Endodermal cell (in vitro differentiated cells): ENCODE measurements around the gene PNPLA8. TPM values are rescaled to one million over a fixed set of nuclear protein-coding genes. Genes with fewer than 3 reads are reported as not detected.

Experiments used
- DNase-seq: peaks from one replicate; pipeline ENCODE4 v3.0.0-alpha.2; 2017
- H3K27ac ChIP-seq: 2 replicates; pipeline ENCODE4 v1.5.1; 2013; ENCODE audit warnings: mild to moderate bottlenecking, low read depth, low read length, moderate library complexity
- H3K27me3 ChIP-seq: 2 replicates; pipeline ENCODE4 v1.6.1; 2013; ENCODE audit warnings: mild to moderate bottlenecking, low read length, moderate library complexity; ENCODE audit not compliant: insufficient read depth, control insufficient read depth, poor library complexity, severe bottlenecking
- H3K36me3 ChIP-seq: 2 replicates; pipeline ENCODE4 v1.7.0; 2013; ENCODE audit warnings: mild to moderate bottlenecking, low read length, moderate library complexity; ENCODE audit not compliant: control insufficient read depth, insufficient read depth
- H3K4me1 ChIP-seq: one replicate; pipeline ENCODE4 v1.7.0; 2013; ENCODE audit warnings: low read length; ENCODE audit not compliant: control insufficient read depth, insufficient read depth
- H3K4me3 ChIP-seq: 2 replicates; pipeline ENCODE4 v1.5.1; 2013; ENCODE audit warnings: mild to moderate bottlenecking, low read length, moderate library complexity
- H3K9ac ChIP-seq: 2 replicates; pipeline ENCODE4 v1.6.1; 2013; ENCODE audit warnings: mild to moderate bottlenecking, low read length, moderate library complexity; ENCODE audit not compliant: poor library complexity, severe bottlenecking; ENCODE audit errors: extremely low read depth
- H3K9me3 ChIP-seq: 2 replicates; pipeline ENCODE4 v1.6.1; 2013; ENCODE audit warnings: mild to moderate bottlenecking, low read length, moderate library complexity; ENCODE audit not compliant: control insufficient read depth
- H3K27ac Mint-ChIP-seq: 2 replicates; pipeline ENCODE4 v1.8.0; 2020; ENCODE audit warnings: mixed read lengths
- H3K27me3 Mint-ChIP-seq: 2 replicates; pipeline ENCODE4 v1.8.0; 2021; ENCODE audit warnings: mild to moderate bottlenecking, mixed read lengths; ENCODE audit not compliant: insufficient read depth
- H3K36me3 Mint-ChIP-seq: 2 replicates; pipeline ENCODE4 v1.8.0; 2020; ENCODE audit warnings: low read depth, mixed read lengths
- H3K4me1 Mint-ChIP-seq: 2 replicates; pipeline ENCODE4 v1.8.0; 2020; ENCODE audit warnings: mixed read lengths
- H3K4me3 Mint-ChIP-seq: 2 replicates; pipeline ENCODE4 v1.8.0; 2020; ENCODE audit warnings: mild to moderate bottlenecking, moderate library complexity, mixed read lengths
- H3K9me3 Mint-ChIP-seq: 2 replicates; pipeline ENCODE4 v1.8.0; 2020; ENCODE audit warnings: mild to moderate bottlenecking, mixed read lengths
- CTCF ChIP-seq: fragments of 200-600 bp; sonication (generic); conservative IDR thresholded peaks from 2 replicates; pipeline ENCODE4 v1.5.0; 2021; ENCODE audit warnings: antibody characterized with exemption, mild to moderate bottlenecking
- WGBS, 2 experiments: methylation state at CpG; one replicate each; pipeline versions ENCODE4 v1.1.5 to v1.1.7; 2013; ENCODE audit warnings: missing lambda C conversion rate in 2 of 2, mixed read lengths in 1 of 2; ENCODE audit not compliant: insufficient coverage in 1 of 2, insufficient read length in 1 of 2; 5-methylcytosine and 5-hydroxymethylcytosine counted together
- total RNA-seq, 2 donors: library from RNA; stranded (reverse); fragmentation: NEBNext Ultra II Directional in 1 of 2; extraction: Animal tissue kit (Norgen Biotek cat#: 25700) in 1 of 2; gene quantifications; 2 replicates in 1 of 2; 3 replicates in 1 of 2; pipeline ENCODE4 v1.2.1, GENCODE V29; 2021

Gene PNPLA8
- total RNA-seq, 2 donors from 2014 or later, result 15.9 to 20.1 TPM

GRCh38 chr7:108570146-108570755 lies 44.3 kb upstream of the PNPLA8 start:
- H3K4me3 ChIP-seq, result peak overlapping the region; percentile 89
- Mint-ChIP-seq H3K36me3 (peaks cover 34% of the 10 kb centered on the region), H3K9me3 (no peaks in the 10 kb centered on the region), H3K4me3 (peak overlapping the region; percentile 96), H3K27me3 (no peaks in the 10 kb centered on the region), H3K4me1 (peaks cover 18% of the 10 kb centered on the region), H3K27ac (peak overlapping the region; percentile 99)
- 0% methylated on average over 19 to 36 of the region's 36 CpGs for WGBS, 2 experiments
- H3K9ac ChIP-seq, result peak overlapping the region; percentile 90
- peaks cover 44% of the 10 kb centered on the region for H3K36me3 ChIP-seq
- no peaks in the 10 kb centered on the region for H3K27me3 ChIP-seq
- H3K27ac ChIP-seq, result peak overlapping the region; percentile 93
- H3K9me3 ChIP-seq, result no peaks in the 10 kb centered on the region
- DNase-seq, result peak; percentile 74
- TF ChIP-seq CTCF, result no peak
- H3K4me1 ChIP-seq, result peaks cover 4% of the 10 kb centered on the region

- Mint-ChIP-seq H3K27ac (peak within 1 kb of the TSS; percentile 99), H3K36me3 (peaks cover 35% of the 10 kb centered on the region), H3K4me1 (peaks cover 18% of the 10 kb centered on the region), H3K4me3 (peak within 1 kb of the TSS; percentile 96), H3K9me3 (no peaks in the 10 kb centered on the region), H3K27me3 (no peaks in the 10 kb centered on the region)
- Histone ChIP-seq H3K27ac (peak within 1 kb of the TSS; percentile 93), H3K36me3 (peaks cover 44% of the 10 kb centered on the region), H3K4me3 (peak within 1 kb of the TSS; percentile 89), H3K4me1 (peaks cover 4% of the 10 kb centered on the region), H3K9me3 (no peaks in the 10 kb centered on the region), H3K27me3 (no peaks in the 10 kb centered on the region), H3K9ac (peak within 1 kb of the TSS; percentile 90)
- DNase-seq, result peak; percentile 99
- WGBS, 2 experiments, result 0 to 1% methylated on average over 38 to 65 of the region's 65 CpGs
- no peak for TF ChIP-seq CTCF
These were observed 43.6 kb upstream of the PNPLA8 start, which contains the start of the genes DNAJB9 and THAP5 for GRCh38 chr7:108569381-108570145. Gene DNAJB9, plus strand, starts transcription at chr7:108569874. Its CDS starts 1,853 bp downstream, at chr7:108571727. Gene THAP5, minus strand, starts transcription at chr7:108569706. Its CDS starts 137 bp downstream, at chr7:108569569.

GRCh38 chr7:108568801-108569380 lies 43.0 kb upstream of the PNPLA8 start:
- Mint-ChIP-seq H3K27ac (peak overlapping the region; percentile 98), H3K36me3 (peaks cover 37% of the 10 kb centered on the region), H3K4me3 (peak overlapping the region; percentile 96), H3K27me3 (no peaks in the 10 kb centered on the region), H3K9me3 (no peaks in the 10 kb centered on the region), H3K4me1 (peaks cover 18% of the 10 kb centered on the region)
- TF ChIP-seq CTCF, result no peak
- Histone ChIP-seq H3K4me1 (peaks cover 4% of the 10 kb centered on the region), H3K36me3 (peaks cover 44% of the 10 kb centered on the region), H3K9ac (peak overlapping the region; percentile 90), H3K27ac (peak overlapping the region; percentile 93), H3K27me3 (no peaks in the 10 kb centered on the region), H3K4me3 (peak overlapping the region; percentile 89), H3K9me3 (no peaks in the 10 kb centered on the region)
- 11 to 13% methylated on average over 13 to 24 of the region's 24 CpGs for WGBS, 2 experiments
- no peak for DNase-seq
